Testis (tissue), 2 donors: ENCODE data around the gene SLC66A1.

Source experiments
- CTCF ChIP-seq, 3 experiments: fragments of 450-650 bp in 2 of 3; fragments of 200-600 bp in 1 of 3; sonication (generic) in 1 of 3; IDR thresholded peaks; one replicate each; pipeline ENCODE4 v1.5.1; 2016 to 2019; ENCODE audit warnings: antibody characterized with exemption in 3 of 3, mild to moderate bottlenecking in 2 of 3, moderate library complexity in 1 of 3
- POLR2A ChIP-seq: fragments of 450-650 bp; IDR thresholded peaks from one replicate; pipeline ENCODE4 v1.6.1; 2017; ENCODE audit warnings: antibody characterized with exemption, mild to moderate bottlenecking, moderate library complexity

- TF ChIP-seq POLR2A = no peak
- no peak for TF ChIP-seq CTCF (IDR thresholded peaks at IDR 0.05)
These were observed 60.0 kb downstream of the SLC66A1 start for GRCh38 chr1:19372136-19372514.
